IMR-90 (cell line): ENCODE data around the gene ATXN1. TPM values are rescaled to one million over a fixed set of nuclear protein-coding genes. Genes with fewer than 3 reads are reported as not detected.

Experiments used
- ATAC-seq: fragments of 200-7000 bp; cut with Tn5 transposase; 2 replicates; pipeline ENCODE4 v1.9.1; 2020; ENCODE audit warnings: low read depth, mild to moderate bottlenecking, moderate library complexity
- BruUV-seq: library from RNA; stranded (reverse); fragments of 400-500 nt; replicated peaks from 2 replicates; lab custom pipeline; 2021; lab: Mats Ljungman, UMichigan
- CTCF ChIA-PET: fragments of 300-600 bp; formaldehyde crosslinking; extraction: SDS; loops from one replicate; lab custom pipeline; 2021; ENCODE audit warnings: antibody characterized with exemption; lab: Yijun Ruan, JAX
- POLR2A ChIA-PET: fragments of 300-600 bp; sonication (Branson Sonifier 250); formaldehyde crosslinking; loops from one replicate; lab custom pipeline; 2022; ENCODE audit warnings: antibody characterized with exemption; ENCODE audit not compliant: unreplicated experiment; lab: Charles Lee
- DNase-seq: peaks from one replicate; pipeline ENCODE4 v3.0.0; 2013
- H2AFZ ChIP-seq: replicated peaks from 2 replicates; pipeline ENCODE3; 2013; ENCODE audit warnings: low read length, mild to moderate bottlenecking; ENCODE audit not compliant: poor library complexity
- H2AK5ac ChIP-seq: 2 replicates; pipeline ENCODE4 v1.6.1; 2013; ENCODE audit warnings: low read depth, low read length, inconsistent platforms
- H2AK9ac ChIP-seq: replicated peaks from 2 replicates; pipeline ENCODE3; 2013; ENCODE audit warnings: mild to moderate bottlenecking, low read depth, low read length, moderate library complexity; ENCODE audit not compliant: poor library complexity
- H2BK120ac ChIP-seq: 2 replicates; pipeline ENCODE4 v1.6.1; 2013; ENCODE audit warnings: low read depth, low read length, inconsistent platforms
- H2BK15ac ChIP-seq: 3 replicates; pipeline ENCODE4 v1.6.1; 2013; ENCODE audit warnings: low read depth, low read length, inconsistent platforms
- H2BK20ac ChIP-seq: 2 replicates; pipeline ENCODE4 v1.6.1; 2013; ENCODE audit warnings: low read depth, mild to moderate bottlenecking, inconsistent platforms, low read length, moderate library complexity
- H2BK5ac ChIP-seq: 2 replicates; pipeline ENCODE4 v1.6.1; 2013; ENCODE audit warnings: mild to moderate bottlenecking, low read depth, low read length, inconsistent platforms; ENCODE audit not compliant: poor library complexity, severe bottlenecking
- H3K14ac ChIP-seq: replicated peaks from 2 replicates; pipeline ENCODE4 v1.6.1; 2013; ENCODE audit warnings: low read depth, low read length, inconsistent platforms
- H3K18ac ChIP-seq: 2 replicates; pipeline ENCODE4 v1.6.1; 2013; ENCODE audit warnings: low read depth, low read length, control low read depth
- H3K23ac ChIP-seq: 2 replicates; pipeline ENCODE4 v1.6.1; 2013; ENCODE audit warnings: low read depth, low read length, inconsistent platforms
- H3K27ac ChIP-seq: 2 replicates; pipeline ENCODE4 v1.5.1; 2013; ENCODE audit warnings: mild to moderate bottlenecking, control low read depth, low read length; ENCODE audit not compliant: insufficient read depth
- H3K27me3 ChIP-seq: 2 replicates; pipeline ENCODE4 v1.6.1; 2013; ENCODE audit warnings: low read length; ENCODE audit not compliant: control insufficient read depth, insufficient read depth
- H3K36me3 ChIP-seq: 2 replicates; pipeline ENCODE4 v1.6.1; 2013; ENCODE audit warnings: low read length, mixed read lengths; ENCODE audit not compliant: control insufficient read depth, insufficient read depth
- H3K4ac ChIP-seq: 2 replicates; pipeline ENCODE4 v1.6.1; 2013; ENCODE audit warnings: low read depth, low read length, inconsistent platforms
- H3K4me1 ChIP-seq: 2 replicates; pipeline ENCODE4 v1.6.1; 2013; ENCODE audit warnings: low read length, mixed read lengths; ENCODE audit not compliant: control insufficient read depth, insufficient read depth
- H3K4me2 ChIP-seq: 2 replicates; pipeline ENCODE4 v1.6.1; 2013; ENCODE audit warnings: low read depth, mild to moderate bottlenecking, control low read depth, low read length, moderate library complexity
- H3K4me3 ChIP-seq: 2 replicates; pipeline ENCODE4 v1.5.1; 2013; ENCODE audit warnings: low read depth, mild to moderate bottlenecking, control low read depth, low read length, moderate library complexity; ENCODE audit not compliant: insufficient read depth
- H3K56ac ChIP-seq: 2 replicates; pipeline ENCODE4 v1.6.1; 2013; ENCODE audit warnings: low read length, inconsistent platforms; ENCODE audit not compliant: insufficient read depth; ENCODE audit errors: extremely low read depth
- H3K79me1 ChIP-seq, 2 experiments: 2 replicates each; pipeline ENCODE4 v1.6.1; 2013; ENCODE audit warnings: low read length in 2 of 2, inconsistent platforms in 1 of 2, low read depth in 1 of 2
- H3K9ac ChIP-seq: 2 replicates; pipeline ENCODE4 v1.6.1; 2013; ENCODE audit warnings: low read depth, low read length, control low read depth
- H3K9me1 ChIP-seq: 2 replicates; pipeline ENCODE4 v1.6.1; 2013; ENCODE audit warnings: low read length, inconsistent platforms; ENCODE audit not compliant: insufficient read depth
- H3K9me3 ChIP-seq: 2 replicates; pipeline ENCODE4 v1.6.1; 2013; ENCODE audit warnings: low read length; ENCODE audit not compliant: control insufficient read depth, insufficient read depth
- H4K20me1 ChIP-seq: 2 replicates; pipeline ENCODE4 v1.6.1; 2013; ENCODE audit warnings: low read length, inconsistent platforms; ENCODE audit not compliant: insufficient read depth
- H4K5ac ChIP-seq: 2 replicates; pipeline ENCODE4 v1.6.1; 2013; ENCODE audit warnings: mild to moderate bottlenecking, low read depth, low read length, control low read depth
- H4K8ac ChIP-seq, 2 experiments: 2 replicates each; pipeline ENCODE4 v1.6.1; 2013; ENCODE audit warnings: low read depth in 2 of 2, low read length in 2 of 2, control low read depth in 1 of 2, inconsistent platforms in 1 of 2
- H4K91ac ChIP-seq: 2 replicates; pipeline ENCODE4 v1.6.1; 2013; ENCODE audit warnings: low read depth, low read length, inconsistent platforms; ENCODE audit not compliant: insufficient read depth
- CEBPB ChIP-seq: IDR thresholded peaks from 2 replicates; pipeline ENCODE4 v1.6.1; 2012; ENCODE audit warnings: low read depth, low read length, improper control_type of control experiment
- SMC3 ChIP-seq: fragments of 150-350 bp; IDR thresholded peaks from 2 replicates; pipeline ENCODE4 v1.6.1; 2016; ENCODE audit warnings: low read depth, mild to moderate bottlenecking, antibody characterized with exemption, low read length, moderate library complexity
- WGBS, 2 experiments: methylation state at CpG; one replicate each; pipeline versions ENCODE4 v1.1.5 to v1.1.7; 2013; ENCODE audit warnings: missing lambda C conversion rate in 2 of 2; ENCODE audit not compliant: insufficient read length in 1 of 2; ENCODE audit errors: extremely low coverage in 2 of 2; 5-methylcytosine and 5-hydroxymethylcytosine counted together
- dilution Hi-C: fragments of 300-500 bp; cut with HindIII; formaldehyde crosslinking; loops from one replicate; pipeline ENCODE4 v1.14.3; 2018; ENCODE audit warnings: low sequenced_read_pairs; ENCODE audit not compliant: unreplicated experiment
- in situ Hi-C: fragments of 300-500 bp; cut with MboI; formaldehyde crosslinking; loops from 3 replicates; pipeline ENCODE4 v1.14.3; 2019; ENCODE audit warnings: low sequenced_read_pairs, inconsistent platforms, mixed read lengths
- intact Hi-C: fragments of 100-400 bp; cut with micrococcal nuclease; formaldehyde crosslinking; loops from 2 replicates; pipeline ENCODE4 v1.10.0; 2022
- polyA plus RNA-seq, 3 experiments: library from polyadenylated mRNA; depleted of rRNA; stranded (reverse); fragments of >200 nt; gene quantifications; 2 replicates each; pipeline ENCODE4 v1.2.3, GENCODE V29; 2012; ENCODE audit warnings: low replicate concordance in 1 of 3
- total RNA-seq: library from RNA; depleted of rRNA; stranded (reverse); fragments of >200 nt; gene quantifications from 2 replicates; pipeline ENCODE4 v1.2.3, GENCODE V29; 2012

The ATXN1 gene
- total and polyA plus RNA-seq, 2 of the 4 experiments (the other 2 are of a cell fraction): 7.3 to 11.1 TPM

GRCh38 chr6:16545382-16545781, 215.9 kb downstream of the ATXN1 start:
- peaks cover 3% of the 10 kb centered on the region for H3K4me1 ChIP-seq
- no CpG with 5 or more reads among the region's 2 CpGs for WGBS, 2 experiments
- H2BK15ac ChIP-seq: no peak overlapping the region
- intact Hi-C loops: no loop called here
- H2AFZ ChIP-seq: no peak overlapping the region
- ATAC-seq (no peak), DNase-seq (no peak)
- no peak overlapping the region for H3K4me3 ChIP-seq
- H4K20me1 ChIP-seq: peaks cover 4% of the 10 kb centered on the region; the same call in 1 of the 2 replicates
- BruUV-seq: no TSS peak
- H3K27ac ChIP-seq: no peak overlapping the region
- ChIA-PET POLR2A (no interaction called here), CTCF (interaction anchor here (0.9 to 1.0 kb wide), 2 partner anchors 21 to 35 kb away, joined by 3 to 4 read pairs; no protein-coding TSS in a partner anchor)
- H2BK5ac ChIP-seq: no peak overlapping the region
- no peak overlapping the region for H3K4ac ChIP-seq
- H3K23ac ChIP-seq: no peak overlapping the region
- no peak overlapping the region for H2AK9ac ChIP-seq
- H3K27me3 ChIP-seq: no peaks in the 10 kb centered on the region
- dilution Hi-C loops: no loop called here
- H4K91ac ChIP-seq: no peak overlapping the region
- no peak for TF ChIP-seq CEBPB
- no peak for TF ChIP-seq SMC3
- H4K8ac ChIP-seq: no peak overlapping the region
- H3K4me2 ChIP-seq: no peak overlapping the region
- H3K79me1 ChIP-seq: peaks cover 7 to 17% of the 10 kb centered on the region in 2 experiments; a peak in 3 of 4 replicates
- H3K14ac ChIP-seq: no peak overlapping the region
- H4K5ac ChIP-seq: no peak overlapping the region
- in situ Hi-C loops: no loop called here
- H3K36me3 ChIP-seq: peaks cover 9% of the 10 kb centered on the region
- peaks cover 4% of the 10 kb centered on the region; the same call in 1 of the 2 replicates for H3K9me1 ChIP-seq
- H2BK120ac ChIP-seq: no peak overlapping the region
- H3K56ac ChIP-seq: no peak overlapping the region
- no peak overlapping the region for H2BK20ac ChIP-seq
- H2AK5ac ChIP-seq: no peak overlapping the region
- no peak overlapping the region for H3K9ac ChIP-seq
- H3K9me3 ChIP-seq: no peaks in the 10 kb centered on the region
- no peak overlapping the region for H3K18ac ChIP-seq
